ENCODE data around the gene R3HCC1L.

- TF ChIP-seq CTCF (IDR thresholded peaks at IDR 0.05) = no peak
- TF ChIP-seq POLR2A (IDR thresholded peaks at IDR 0.05) = no peak
Observed at GRCh38 chr10:98294270-98294627, 159.8 kb downstream of the R3HCC1L start.

Data from body of pancreas (tissue), 4 donors.